Esophagus squamous epithelium (tissue), 4 donors: ENCODE measurements around the gene GPC5.

Source experiments
- POLR2A ChIP-seq, 4 donors: fragments of 450-650 bp; IDR thresholded peaks; one replicate each; pipeline ENCODE4 v1.6.1; 2017; ENCODE audit warnings: antibody characterized with exemption in 4 of 4, mild to moderate bottlenecking in 4 of 4, moderate library complexity in 3 of 4
- TF ChIP-seq, protein P1 (sequence below), 6 experiments: fragments of 450-650 bp in 4 of 6; fragments of 200-600 bp in 2 of 6; sonication (generic) in 2 of 6; IDR thresholded peaks; one replicate each; pipeline ENCODE4 v1.5.1; 2016 to 2019; ENCODE audit warnings: antibody characterized with exemption in 6 of 6, mild to moderate bottlenecking in 4 of 6, moderate library complexity in 4 of 6

DNA sequence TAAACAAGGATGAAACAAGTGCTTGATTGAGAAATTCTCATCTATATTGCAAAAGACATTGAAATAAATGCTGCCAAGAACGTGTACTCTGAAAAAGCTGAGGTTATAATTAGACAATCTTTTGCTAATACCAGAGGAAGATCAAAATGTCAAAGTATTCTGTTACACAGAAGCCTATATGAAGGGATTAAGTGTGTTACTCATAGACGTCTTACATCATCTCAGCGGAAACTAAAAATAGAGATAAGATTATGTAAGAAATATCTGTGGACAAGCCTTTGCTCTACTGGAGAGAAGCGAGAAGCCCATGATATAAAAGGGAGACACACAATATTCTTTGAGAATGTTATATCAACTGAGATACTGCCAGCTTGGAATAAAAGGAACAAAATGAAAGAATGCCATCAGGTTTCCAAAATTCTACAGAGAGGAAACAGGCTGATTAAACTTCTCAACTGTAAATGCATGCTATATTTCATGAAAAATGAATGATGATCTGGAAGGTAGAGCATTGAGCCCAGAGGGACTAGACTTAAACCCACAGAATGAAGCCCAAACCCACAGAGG, 699.0 kb downstream of the GPC5 start:
- TF ChIP-seq, protein P1, sequence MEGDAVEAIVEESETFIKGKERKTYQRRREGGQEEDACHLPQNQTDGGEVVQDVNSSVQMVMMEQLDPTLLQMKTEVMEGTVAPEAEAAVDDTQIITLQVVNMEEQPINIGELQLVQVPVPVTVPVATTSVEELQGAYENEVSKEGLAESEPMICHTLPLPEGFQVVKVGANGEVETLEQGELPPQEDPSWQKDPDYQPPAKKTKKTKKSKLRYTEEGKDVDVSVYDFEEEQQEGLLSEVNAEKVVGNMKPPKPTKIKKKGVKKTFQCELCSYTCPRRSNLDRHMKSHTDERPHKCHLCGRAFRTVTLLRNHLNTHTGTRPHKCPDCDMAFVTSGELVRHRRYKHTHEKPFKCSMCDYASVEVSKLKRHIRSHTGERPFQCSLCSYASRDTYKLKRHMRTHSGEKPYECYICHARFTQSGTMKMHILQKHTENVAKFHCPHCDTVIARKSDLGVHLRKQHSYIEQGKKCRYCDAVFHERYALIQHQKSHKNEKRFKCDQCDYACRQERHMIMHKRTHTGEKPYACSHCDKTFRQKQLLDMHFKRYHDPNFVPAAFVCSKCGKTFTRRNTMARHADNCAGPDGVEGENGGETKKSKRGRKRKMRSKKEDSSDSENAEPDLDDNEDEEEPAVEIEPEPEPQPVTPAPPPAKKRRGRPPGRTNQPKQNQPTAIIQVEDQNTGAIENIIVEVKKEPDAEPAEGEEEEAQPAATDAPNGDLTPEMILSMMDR (IDR thresholded peaks at IDR 0.05) = no peak
- TF ChIP-seq POLR2A (IDR thresholded peaks at IDR 0.05) = no peak
